DND-41 (cell line): ENCODE results near the gene SLC16A3.

Source experiments
- ATAC-seq: fragments of 200-7000 bp; cut with Tn5 transposase; 3 replicates; pipeline ENCODE4 v1.9.1; 2021; ENCODE audit warnings: low read depth; ENCODE audit not compliant: insufficient read depth
- DNase-seq: peaks from one replicate; pipeline ENCODE4 v3.0.0-alpha.2; 2020
- H2AFZ ChIP-seq: 2 replicates; pipeline ENCODE4 v1.6.0; 2012; ENCODE audit warnings: low read depth, low read length
- H3K27ac ChIP-seq: 2 replicates; pipeline ENCODE4 v1.5.1; 2012; ENCODE audit warnings: low read length, inconsistent platforms
- H3K27me3 ChIP-seq: fragments of 200-600 bp; sonication (generic); 2 replicates; pipeline ENCODE4 v1.6.0; 2012; ENCODE audit warnings: low read length, mild to moderate bottlenecking, inconsistent platforms; ENCODE audit not compliant: insufficient read depth, poor library complexity
- H3K36me3 ChIP-seq: 2 replicates; pipeline ENCODE4 v1.5.1; 2012; ENCODE audit warnings: low read length, inconsistent platforms; ENCODE audit not compliant: insufficient read depth
- H3K4me1 ChIP-seq: 2 replicates; pipeline ENCODE4 v1.5.1; 2012; ENCODE audit warnings: mild to moderate bottlenecking, low read length; ENCODE audit not compliant: insufficient read depth
- H3K4me2 ChIP-seq: 2 replicates; pipeline ENCODE4 v1.6.0; 2012; ENCODE audit warnings: mild to moderate bottlenecking, moderate library complexity, low read length, inconsistent platforms; ENCODE audit not compliant: insufficient read depth
- H3K4me3 ChIP-seq, 2 experiments: fragments of 200-600 bp in 1 of 2; shearing (Covaris generic) in 1 of 2; 2 replicates each; pipeline ENCODE4 v1.5.1; 2012 to 2016; ENCODE audit warnings: inconsistent platforms in 2 of 2, low read length in 2 of 2, mild to moderate bottlenecking in 2 of 2, low read depth in 1 of 2, moderate library complexity in 1 of 2
- H3K79me2 ChIP-seq: 2 replicates; pipeline ENCODE4 v1.6.0; 2012; ENCODE audit warnings: low read length, inconsistent platforms; ENCODE audit not compliant: insufficient read depth
- H3K9ac ChIP-seq: 2 replicates; pipeline ENCODE4 v1.6.0; 2012; ENCODE audit warnings: low read depth, mild to moderate bottlenecking, inconsistent platforms, low read length, moderate library complexity
- H3K9me3 ChIP-seq: 2 replicates; pipeline ENCODE4 v1.5.1; 2012; ENCODE audit warnings: low read length, moderate library complexity, mild to moderate bottlenecking, inconsistent platforms; ENCODE audit not compliant: insufficient read depth, severe bottlenecking
- H4K20me1 ChIP-seq: 2 replicates; pipeline ENCODE4 v1.6.0; 2012; ENCODE audit warnings: low read length; ENCODE audit not compliant: insufficient read depth
- EZH2 ChIP-seq: IDR thresholded peaks from 3 replicates; pipeline ENCODE4 v1.6.1; 2012; ENCODE audit warnings: borderline replicate concordance, low read depth, mild to moderate bottlenecking, moderate library complexity, low read length, inconsistent platforms; ENCODE audit not compliant: severe bottlenecking
- TF ChIP-seq, protein P1 (sequence below): IDR thresholded peaks from 2 replicates; pipeline ENCODE4 v1.5.1; 2012; ENCODE audit warnings: borderline replicate concordance, low read length, moderate library complexity, mild to moderate bottlenecking; ENCODE audit not compliant: poor library complexity, severe bottlenecking; ENCODE audit errors: extremely low read depth

The SLC16A3 gene

DNA sequence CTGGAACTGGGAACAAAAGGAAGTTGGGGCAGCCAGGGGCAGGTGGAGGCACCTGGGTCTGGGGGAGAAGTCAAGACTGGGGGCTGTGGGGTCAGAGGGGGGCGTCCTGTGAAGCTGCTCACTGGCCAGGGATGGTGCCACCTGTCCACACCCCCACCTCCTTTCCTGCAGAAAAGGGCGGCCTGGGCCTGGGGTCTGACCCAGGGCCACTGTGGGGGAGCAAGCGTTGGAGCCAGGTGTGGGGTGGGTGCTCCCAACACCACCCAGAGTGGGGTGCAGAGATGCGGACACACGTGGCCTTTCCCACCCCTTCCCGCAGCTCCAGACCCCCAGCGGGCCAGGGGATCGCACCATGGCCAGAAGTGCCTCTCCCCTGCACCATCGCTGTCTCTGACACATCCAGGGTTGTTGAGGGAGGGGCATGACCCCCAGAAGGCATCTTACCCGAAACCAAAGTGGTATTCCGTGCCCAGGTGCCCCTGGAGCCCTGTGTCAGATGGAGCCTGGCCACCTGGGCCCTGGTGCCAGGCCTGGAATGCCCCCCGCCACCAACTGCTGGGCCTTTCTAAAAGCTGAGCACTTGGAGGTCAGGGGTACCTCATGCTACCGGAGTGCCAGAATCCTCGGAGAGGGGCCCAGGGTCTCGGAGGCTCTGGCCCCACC lies 2.6 kb upstream of the SLC16A3 start:
- Histone ChIP-seq H2AFZ (no peak overlapping the region), H4K20me1 (no peaks in the 10 kb centered on the region), H3K9me3 (no peaks in the 10 kb centered on the region), H3K4me2 (no peak overlapping the region), H3K9ac (no peak overlapping the region), H3K79me2 (peaks cover 3% of the 10 kb centered on the region; the same call in 1 of the 2 replicates), H3K4me1 (peaks cover 24% of the 10 kb centered on the region), H3K27me3 (peaks cover 3% of the 10 kb centered on the region), H3K27ac (no peak overlapping the region), H3K36me3 (no peaks in the 10 kb centered on the region), H3K4me3 (no peak overlapping the region)
- DNase-seq = no peak
- ATAC-seq = no peak
- no peak for TF ChIP-seq EZH2
- TF ChIP-seq, protein P1, sequence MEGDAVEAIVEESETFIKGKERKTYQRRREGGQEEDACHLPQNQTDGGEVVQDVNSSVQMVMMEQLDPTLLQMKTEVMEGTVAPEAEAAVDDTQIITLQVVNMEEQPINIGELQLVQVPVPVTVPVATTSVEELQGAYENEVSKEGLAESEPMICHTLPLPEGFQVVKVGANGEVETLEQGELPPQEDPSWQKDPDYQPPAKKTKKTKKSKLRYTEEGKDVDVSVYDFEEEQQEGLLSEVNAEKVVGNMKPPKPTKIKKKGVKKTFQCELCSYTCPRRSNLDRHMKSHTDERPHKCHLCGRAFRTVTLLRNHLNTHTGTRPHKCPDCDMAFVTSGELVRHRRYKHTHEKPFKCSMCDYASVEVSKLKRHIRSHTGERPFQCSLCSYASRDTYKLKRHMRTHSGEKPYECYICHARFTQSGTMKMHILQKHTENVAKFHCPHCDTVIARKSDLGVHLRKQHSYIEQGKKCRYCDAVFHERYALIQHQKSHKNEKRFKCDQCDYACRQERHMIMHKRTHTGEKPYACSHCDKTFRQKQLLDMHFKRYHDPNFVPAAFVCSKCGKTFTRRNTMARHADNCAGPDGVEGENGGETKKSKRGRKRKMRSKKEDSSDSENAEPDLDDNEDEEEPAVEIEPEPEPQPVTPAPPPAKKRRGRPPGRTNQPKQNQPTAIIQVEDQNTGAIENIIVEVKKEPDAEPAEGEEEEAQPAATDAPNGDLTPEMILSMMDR = no peak

DNA sequence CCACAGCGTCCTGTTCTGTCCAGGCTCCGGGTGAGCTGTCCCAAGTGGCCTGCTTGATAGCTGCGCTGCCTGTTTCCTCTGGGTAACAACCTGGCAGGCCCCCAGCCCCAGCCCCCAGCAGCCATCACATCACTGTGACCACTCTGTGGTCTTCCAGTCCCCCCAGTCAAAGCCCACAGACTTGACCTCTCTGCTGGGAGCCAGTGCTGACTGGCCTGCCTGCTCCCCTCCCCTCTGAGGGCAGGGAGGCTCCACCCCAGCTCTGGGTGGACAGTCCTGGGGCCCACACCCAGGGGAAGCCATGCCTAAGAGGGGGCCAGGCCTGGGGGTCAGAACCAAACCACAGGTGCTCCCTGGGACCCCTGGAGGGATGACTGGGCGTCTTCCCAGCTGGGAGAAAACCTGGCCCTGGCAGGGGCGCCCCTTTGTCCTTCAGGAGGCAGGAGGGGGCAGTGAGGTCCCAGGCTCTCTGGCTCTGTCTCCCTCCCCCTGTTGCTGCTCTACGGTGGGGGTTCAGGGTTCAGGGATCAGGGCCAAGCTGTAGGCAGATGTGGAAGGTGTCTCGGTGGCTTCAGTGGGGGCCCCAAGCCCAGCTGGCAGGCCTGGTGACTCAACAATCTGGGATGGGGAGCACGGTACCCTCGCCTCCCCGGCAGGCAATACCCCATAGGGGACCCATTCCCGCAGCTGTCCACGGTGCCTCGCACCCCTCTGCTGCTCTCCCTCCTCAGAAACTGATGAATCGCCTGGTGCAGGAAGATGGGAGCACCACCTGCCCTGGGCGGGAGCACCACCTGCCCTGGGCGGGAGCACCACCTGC lies 1.8 kb upstream of the SLC16A3 start:
- ATAC-seq (no peak), DNase-seq (no peak)
- no peaks in the 10 kb centered on the region for H3K36me3 ChIP-seq
- peak overlapping the region in 1 of 2 experiments; percentile 79; a peak in 1 of 4 replicates for H3K4me3 ChIP-seq
- peaks cover 24% of the 10 kb centered on the region for H3K4me1 ChIP-seq
- H3K27ac ChIP-seq = no peak overlapping the region
- peak overlapping the region; percentile 92; the same call in 1 of the 2 replicates for H3K9ac ChIP-seq
- H3K79me2 ChIP-seq = peaks cover 3% of the 10 kb centered on the region; the same call in 1 of the 2 replicates
- H3K9me3 ChIP-seq = no peaks in the 10 kb centered on the region
- peaks cover 3% of the 10 kb centered on the region for H3K27me3 ChIP-seq
- H3K4me2 ChIP-seq = peak overlapping the region; percentile 78; the same call in 1 of the 2 replicates
- H2AFZ ChIP-seq = no peak overlapping the region
- no peaks in the 10 kb centered on the region for H4K20me1 ChIP-seq
- TF ChIP-seq, protein P1 = no peak
- no peak for TF ChIP-seq EZH2

- Histone ChIP-seq H3K27me3 (peaks cover 3% of the 10 kb centered on the region), H3K9me3 (no peaks in the 10 kb centered on the region), H4K20me1 (no peaks in the 10 kb centered on the region; the same call in 1 of the 2 replicates), H3K27ac (peak overlapping the region; percentile 66), H3K9ac (peak overlapping the region; percentile 92), H2AFZ (peak overlapping the region; percentile 77), H3K79me2 (peaks cover 3% of the 10 kb centered on the region; the same call in 1 of the 2 replicates), H3K36me3 (no peaks in the 10 kb centered on the region), H3K4me1 (peaks cover 24% of the 10 kb centered on the region), H3K4me3 (peak overlapping the region; percentile 69 to 79; a peak in 3 of 4 replicates), H3K4me2 (peak overlapping the region; percentile 78)
- no peak; the same call in 1 of the 3 replicates for ATAC-seq
- DNase-seq = no peak
- TF ChIP-seq, protein P1 = no peak
- no peak for TF ChIP-seq EZH2
These were observed 1.1 kb upstream of the SLC16A3 start for GRCh38 chr17:82227629-82228277.
